Upper lobe of right lung (tissue), 1 donor: ENCODE data around the gene BATF3. TPM values are rescaled to one million over a fixed set of nuclear protein-coding genes. Genes with fewer than 3 reads are reported as not detected.

Source experiments
- ATAC-seq: fragments of 200-7000 bp; cut with Tn5 transposase; one replicate; pipeline ENCODE4 v1.9.1; 2020; ENCODE audit warnings: mild to moderate bottlenecking, moderate library complexity
- DNase-seq: peaks from one replicate; pipeline ENCODE4 v3.0.0-alpha.2; 2020
- H3K27ac ChIP-seq: fragments of 200-600 bp; one replicate; pipeline ENCODE4 v1.8.0; 2022
- H3K27me3 ChIP-seq: fragments of 200-600 bp; one replicate; pipeline ENCODE4 v1.8.0; 2022; ENCODE audit warnings: mild to moderate bottlenecking
- H3K36me3 ChIP-seq: fragments of 200-600 bp; one replicate; pipeline ENCODE4 v1.8.0; 2022
- H3K4me1 ChIP-seq: fragments of 200-600 bp; one replicate; pipeline ENCODE4 v1.8.0; 2022
- H3K4me3 ChIP-seq: fragments of 200-600 bp; one replicate; pipeline ENCODE4 v1.8.0; 2022; ENCODE audit warnings: mild to moderate bottlenecking
- H3K9me3 ChIP-seq: fragments of 200-600 bp; one replicate; pipeline ENCODE4 v1.8.0; 2022
- CTCF ChIP-seq: fragments of 200-600 bp; IDR thresholded peaks from one replicate; pipeline ENCODE4 v1.8.0; 2022; ENCODE audit warnings: antibody characterized with exemption
- intact Hi-C: fragments of 100-400 bp; cut with DNase I; formaldehyde crosslinking; loops from one replicate; pipeline ENCODE4 v1.11.0; 2022
- total RNA-seq: library from RNA; stranded (reverse); fragmentation: NEBNext Ultra II Directional; extraction: Animal tissue kit (Norgen Biotek cat#: 25700); gene quantifications from one replicate; pipeline ENCODE4 v1.2.1, GENCODE V29; 2021
- donor health status: DM: no; HTN: yes; CAD: no; lungs with severe emphysema.

BATF3 gene
- total RNA-seq, 1 donor from 2014 or later, result 10.0 TPM

- intact Hi-C loops, result no loop called here
- TF ChIP-seq CTCF, result no peak
Measured at GRCh38 chr1:212701910-212702309, 2.3 kb upstream of the BATF3 start.

GRCh38 chr1:212700892-212701819 is 1.5 kb upstream of the BATF3 start:
- peaks cover 26% of the 10 kb centered on the region for H3K4me1 ChIP-seq
- peak overlapping the region; percentile 67 for H3K27ac ChIP-seq
- intact Hi-C loops, result no loop called here
- peak overlapping the region; percentile 65 for H3K4me3 ChIP-seq
- no peaks in the 10 kb centered on the region for H3K9me3 ChIP-seq
- H3K36me3 ChIP-seq, result no peaks in the 10 kb centered on the region
- TF ChIP-seq CTCF, result peak; percentile 8
- peak; percentile 57 for ATAC-seq
- DNase-seq, result peak; percentile 73
- no peaks in the 10 kb centered on the region for H3K27me3 ChIP-seq

More at GRCh38 chr1:212701910-212702309, 2.3 kb upstream of the BATF3 start:
- Histone ChIP-seq H3K4me3 (no peak overlapping the region), H3K36me3 (no peaks in the 10 kb centered on the region), H3K27ac (no peak overlapping the region), H3K4me1 (peaks cover 26% of the 10 kb centered on the region), H3K27me3 (no peaks in the 10 kb centered on the region), H3K9me3 (no peaks in the 10 kb centered on the region)
- ATAC-seq (no peak), DNase-seq (no peak)

- ATAC-seq (peak; percentile 56), DNase-seq (peak; percentile 79)
- Histone ChIP-seq H3K27ac (peak overlapping the region; percentile 67), H3K4me3 (peak overlapping the region; percentile 65), H3K4me1 (peaks cover 26% of the 10 kb centered on the region), H3K27me3 (peaks cover 4% of the 10 kb centered on the region), H3K36me3 (no peaks in the 10 kb centered on the region), H3K9me3 (no peaks in the 10 kb centered on the region)
- TF ChIP-seq CTCF, result no peak
- intact Hi-C loops, result no loop called here
Measured at GRCh38 chr1:212700223-212700891, 717 bp upstream of the BATF3 start.

GRCh38 chr1:212699104-212699624 is 476 bp downstream of the BATF3 start:
- Histone ChIP-seq H3K27me3 (peaks cover 4% of the 10 kb centered on the region), H3K4me3 (peak overlapping the region; percentile 65), H3K27ac (peak overlapping the region; percentile 65), H3K36me3 (no peaks in the 10 kb centered on the region), H3K4me1 (peaks cover 26% of the 10 kb centered on the region), H3K9me3 (no peaks in the 10 kb centered on the region)
- DNase-seq, result peak; percentile 84
- intact Hi-C loops, result no loop called here
- ATAC-seq, result peak; percentile 85
- peak; percentile 51 for TF ChIP-seq CTCF

- intact Hi-C loops, result no loop called here
- DNase-seq (no peak), ATAC-seq (no peak)
- Histone ChIP-seq H3K9me3 (no peaks in the 10 kb centered on the region), H3K36me3 (no peaks in the 10 kb centered on the region), H3K27ac (peak overlapping the region; percentile 65), H3K4me3 (peak overlapping the region; percentile 65), H3K4me1 (peaks cover 26% of the 10 kb centered on the region), H3K27me3 (peaks cover 4% of the 10 kb centered on the region)
- no peak for TF ChIP-seq CTCF
Measured at GRCh38 chr1:212698467-212699103, 1.1 kb downstream of the BATF3 start.
